Kidney (tissue), 22 donors: ENCODE data around the gene ESAM. TPM values are rescaled to one million over a fixed set of nuclear protein-coding genes. Genes with fewer than 3 reads are reported as not detected.

ENCODE experiments used
- DNase-seq, 5 donors: peaks; one replicate each; pipeline ENCODE4 v3.0.0-alpha.2; 2013 to 2020
- FAIRE-seq: peaks from 2 replicates; lab custom pipeline; 2012; peaks lifted over from hg19 to GRCh38; lab: Jason Lieb, UNC
- H3K27ac ChIP-seq, 2 donors: one replicate each; pipeline ENCODE4 v1.7.0; 2013; ENCODE audit warnings: low read depth in 2 of 2, low read length in 2 of 2, inconsistent platforms in 1 of 2
- H3K27me3 ChIP-seq: one replicate; pipeline ENCODE4 v1.7.1; 2013; ENCODE audit warnings: low read length, inconsistent platforms; ENCODE audit not compliant: control insufficient read depth, insufficient read depth
- H3K36me3 ChIP-seq, 3 donors: one replicate each; pipeline versions ENCODE4 v1.7.0 to v1.7.1; 2013; ENCODE audit warnings: low read length in 3 of 3, control low read depth in 1 of 3, inconsistent platforms in 1 of 3; ENCODE audit not compliant: insufficient read depth in 3 of 3, control insufficient read depth in 2 of 3
- H3K4me1 ChIP-seq, 3 donors: one replicate each; pipeline versions ENCODE4 v1.7.0 to v1.7.1; 2013; ENCODE audit warnings: low read length in 3 of 3, inconsistent platforms in 1 of 3, low read depth in 1 of 3; ENCODE audit not compliant: control insufficient read depth in 2 of 3, insufficient read depth in 2 of 3
- H3K4me3 ChIP-seq, 3 donors: one replicate each; pipeline versions ENCODE4 v1.7.0 to v1.8.1; 2013; ENCODE audit warnings: low read length in 3 of 3, control low read depth in 1 of 3, inconsistent platforms in 1 of 3
- H3K9ac ChIP-seq, 3 donors: one replicate each; pipeline versions ENCODE4 v1.7.0 to v1.7.1; 2013; ENCODE audit warnings: low read length in 3 of 3, control low read depth in 1 of 3, inconsistent platforms in 1 of 3
- H3K9me3 ChIP-seq, 3 donors: one replicate each; pipeline versions ENCODE4 v1.7.0 to v1.7.1; 2013; ENCODE audit warnings: low read length in 3 of 3, control low read depth in 1 of 3, inconsistent platforms in 1 of 3; ENCODE audit not compliant: control insufficient read depth in 2 of 3, insufficient read depth in 1 of 3
- intact Hi-C: fragments of 100-400 bp; cut with DNase I; formaldehyde crosslinking; loops from one replicate; pipeline ENCODE4 v1.11.1; 2022
- long read RNA-seq, 10 donors: library from polyadenylated mRNA in 1 of 10; unstranded in 1 of 10; transcript quantifications; one replicate each; pipeline ENCODE4 v2.0.0 and lab custom pipeline, GENCODE V29; 2021 to 2026
- polyA plus RNA-seq: library from polyadenylated mRNA; stranded (reverse); fragments of 350-450 nt; fragmentation: Illumina TruSeq; extraction: RNeasy Lipid Tissue Mini Kit (QIAGEN cat#74804); gene quantifications from one replicate; pipeline ENCODE4 v1.2.3, GENCODE V29; 2014; ENCODE audit warnings: low read depth, low replicate concordance; ENCODE audit not compliant: insufficient read depth
- total RNA-seq: library from RNA; stranded (reverse); fragmentation: NEBNext Ultra II Directional; extraction: Animal tissue kit (Norgen Biotek cat#: 25700); gene quantifications from one replicate; pipeline ENCODE4 v1.2.1, GENCODE V29; 2021
- TF ChIP-seq, protein P1 (sequence below): IDR thresholded peaks from 3 replicates; pipeline ENCODE4 v1.5.1; 2012; ENCODE audit warnings: mild to moderate bottlenecking, moderate library complexity, borderline replicate concordance; ENCODE audit not compliant: insufficient read depth; ENCODE audit errors: extremely low read depth
- donor health status: control.
- donor health status: control.
- donor health status: control.
- donor health status: control.
- donor health status: control.
- donor health status: DM: yes; HTN: yes; CAD: no.
- donor health status: Normal renal cell carcinoma (clear cell type).

Gene ESAM, protein sequence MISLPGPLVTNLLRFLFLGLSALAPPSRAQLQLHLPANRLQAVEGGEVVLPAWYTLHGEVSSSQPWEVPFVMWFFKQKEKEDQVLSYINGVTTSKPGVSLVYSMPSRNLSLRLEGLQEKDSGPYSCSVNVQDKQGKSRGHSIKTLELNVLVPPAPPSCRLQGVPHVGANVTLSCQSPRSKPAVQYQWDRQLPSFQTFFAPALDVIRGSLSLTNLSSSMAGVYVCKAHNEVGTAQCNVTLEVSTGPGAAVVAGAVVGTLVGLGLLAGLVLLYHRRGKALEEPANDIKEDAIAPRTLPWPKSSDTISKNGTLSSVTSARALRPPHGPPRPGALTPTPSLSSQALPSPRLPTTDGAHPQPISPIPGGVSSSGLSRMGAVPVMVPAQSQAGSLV
- total RNA-seq = 63.0 TPM
- 85.8 TPM for polyA plus RNA-seq
- long read RNA-seq, donor 1, transcript ESAM-201 (7 exons, 1,826 nt) = major isoform, 16 of 17 reads
- long read RNA-seq, donor 1, partial matches to known transcripts = 0 of 17 reads
- long read RNA-seq, donor 1, other reads (novel, unspliced or antisense) = 0 of 17 reads
- long read RNA-seq, donor 2, transcript ESAM-201 (7 exons, 1,826 nt) = major isoform, 13 of 36 reads
- long read RNA-seq, donor 2, partial matches to known transcripts = 17 of 36 reads
- long read RNA-seq, donor 2, other reads (novel, unspliced or antisense) = 0 of 36 reads
- long read RNA-seq, donor 3, transcript ESAM-201 (7 exons, 1,826 nt) = major isoform, 18 of 22 reads
- long read RNA-seq, donor 3, partial matches to known transcripts = 0 of 22 reads
- long read RNA-seq, donor 3, other reads (novel, unspliced or antisense) = 0 of 22 reads
- long read RNA-seq, donor 4, transcript ESAM-201 (7 exons, 1,826 nt) = major isoform, 5 of 12 reads
- long read RNA-seq, donor 4, partial matches to known transcripts = 6 of 12 reads
- long read RNA-seq, donor 4, other reads (novel, unspliced or antisense) = 0 of 12 reads
- long read RNA-seq, donor 5, partial matches to known transcripts = 0 of 3 reads
- long read RNA-seq, donor 5, other reads (novel, unspliced or antisense) = 0 of 3 reads
- long read RNA-seq, donor 6, transcript ESAM-201 (7 exons, 1,826 nt) = major isoform, 6 of 6 reads
- long read RNA-seq, donor 6, partial matches to known transcripts = 0 of 6 reads
- long read RNA-seq, donor 6, other reads (novel, unspliced or antisense) = 0 of 6 reads
- long read RNA-seq, donor 7, transcript ESAM-202 (7 exons, 1,833 nt) = minor isoform, 5 of 73 reads
- long read RNA-seq, donor 7, transcript ESAM-201 (7 exons, 1,826 nt) = major isoform, 33 of 73 reads
- long read RNA-seq, donor 7, partial matches to known transcripts = 12 of 73 reads
- long read RNA-seq, donor 7, other reads (novel, unspliced or antisense) = 22 of 73 reads
- long read RNA-seq, donor 8, transcript ESAM-201 (7 exons, 1,826 nt) = major isoform, 6 of 9 reads
- long read RNA-seq, donor 8, partial matches to known transcripts = 0 of 9 reads
- long read RNA-seq, donor 8, other reads (novel, unspliced or antisense) = 0 of 9 reads
- long read RNA-seq, donor 9, transcript ESAM-201 (7 exons, 1,826 nt) = major isoform, 10 of 13 reads
- long read RNA-seq, donor 9, partial matches to known transcripts = 0 of 13 reads
- long read RNA-seq, donor 9, other reads (novel, unspliced or antisense) = 0 of 13 reads
- long read RNA-seq, donor 10, transcript ESAM-201 (7 exons, 1,826 nt) = major isoform, 13 of 16 reads
- long read RNA-seq, donor 10, partial matches to known transcripts = 0 of 16 reads
- long read RNA-seq, donor 10, other reads (novel, unspliced or antisense) = 0 of 16 reads

DNA sequence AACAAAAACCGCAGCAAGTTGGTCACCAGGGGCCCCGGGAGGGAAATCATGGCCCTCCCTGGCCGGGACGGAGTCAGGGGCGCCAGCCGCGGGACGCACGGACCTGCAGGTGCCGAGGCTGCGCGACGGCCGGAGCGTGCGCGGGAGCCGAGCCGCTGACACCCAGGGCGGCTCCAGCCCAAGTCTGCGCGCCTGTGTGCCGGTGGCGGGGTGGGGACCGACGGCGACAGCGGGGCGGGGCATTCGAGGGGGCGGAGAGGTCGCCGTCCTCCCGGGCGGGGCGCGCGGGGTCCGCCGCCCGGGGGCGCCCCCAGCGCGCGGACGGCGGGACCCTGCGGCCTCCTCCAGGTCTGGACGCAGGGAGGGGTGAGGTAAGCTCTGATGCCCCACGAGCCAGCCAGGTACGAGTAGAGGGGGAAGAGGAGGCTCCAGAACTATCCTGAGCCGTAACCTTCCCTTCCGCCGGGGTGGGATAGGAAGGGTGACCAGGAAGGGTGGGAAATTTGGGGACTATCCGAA lies at the start of gene ESAM:
Gene ESAM (minus strand): TSS at position 186 of the 519 bp plus-strand sequence. CDS start 136 bp downstream, at position 50.
- peak within 1 kb of the TSS; percentile 8 to 76 (median 76) for H3K9ac ChIP-seq
- H3K27ac ChIP-seq = peak within 1 kb of the TSS; percentile 90 to 91
- peaks cover 6 to 25% (median 20%) of the 10 kb centered on the region in 3 donors for H3K4me1 ChIP-seq
- FAIRE-seq (no peak), DNase-seq (peak in 4 of 5 donors; percentile 28 to 86 (median 60))
- intact Hi-C loops = loop anchor here (5.0 kb wide), 1 partner anchor 90 kb away; the partner anchor contains the start of genes SIAE and SPA17
- peak within 1 kb of the TSS; percentile 48 to 72 (median 61) for H3K4me3 ChIP-seq
- H3K27me3 ChIP-seq = peaks cover 10% of the 10 kb centered on the region
- no peaks in the 10 kb centered on the region for H3K9me3 ChIP-seq
- TF ChIP-seq, protein P1, sequence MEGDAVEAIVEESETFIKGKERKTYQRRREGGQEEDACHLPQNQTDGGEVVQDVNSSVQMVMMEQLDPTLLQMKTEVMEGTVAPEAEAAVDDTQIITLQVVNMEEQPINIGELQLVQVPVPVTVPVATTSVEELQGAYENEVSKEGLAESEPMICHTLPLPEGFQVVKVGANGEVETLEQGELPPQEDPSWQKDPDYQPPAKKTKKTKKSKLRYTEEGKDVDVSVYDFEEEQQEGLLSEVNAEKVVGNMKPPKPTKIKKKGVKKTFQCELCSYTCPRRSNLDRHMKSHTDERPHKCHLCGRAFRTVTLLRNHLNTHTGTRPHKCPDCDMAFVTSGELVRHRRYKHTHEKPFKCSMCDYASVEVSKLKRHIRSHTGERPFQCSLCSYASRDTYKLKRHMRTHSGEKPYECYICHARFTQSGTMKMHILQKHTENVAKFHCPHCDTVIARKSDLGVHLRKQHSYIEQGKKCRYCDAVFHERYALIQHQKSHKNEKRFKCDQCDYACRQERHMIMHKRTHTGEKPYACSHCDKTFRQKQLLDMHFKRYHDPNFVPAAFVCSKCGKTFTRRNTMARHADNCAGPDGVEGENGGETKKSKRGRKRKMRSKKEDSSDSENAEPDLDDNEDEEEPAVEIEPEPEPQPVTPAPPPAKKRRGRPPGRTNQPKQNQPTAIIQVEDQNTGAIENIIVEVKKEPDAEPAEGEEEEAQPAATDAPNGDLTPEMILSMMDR = no peak
- H3K36me3 ChIP-seq = no peaks in the 10 kb centered on the region

DNA sequence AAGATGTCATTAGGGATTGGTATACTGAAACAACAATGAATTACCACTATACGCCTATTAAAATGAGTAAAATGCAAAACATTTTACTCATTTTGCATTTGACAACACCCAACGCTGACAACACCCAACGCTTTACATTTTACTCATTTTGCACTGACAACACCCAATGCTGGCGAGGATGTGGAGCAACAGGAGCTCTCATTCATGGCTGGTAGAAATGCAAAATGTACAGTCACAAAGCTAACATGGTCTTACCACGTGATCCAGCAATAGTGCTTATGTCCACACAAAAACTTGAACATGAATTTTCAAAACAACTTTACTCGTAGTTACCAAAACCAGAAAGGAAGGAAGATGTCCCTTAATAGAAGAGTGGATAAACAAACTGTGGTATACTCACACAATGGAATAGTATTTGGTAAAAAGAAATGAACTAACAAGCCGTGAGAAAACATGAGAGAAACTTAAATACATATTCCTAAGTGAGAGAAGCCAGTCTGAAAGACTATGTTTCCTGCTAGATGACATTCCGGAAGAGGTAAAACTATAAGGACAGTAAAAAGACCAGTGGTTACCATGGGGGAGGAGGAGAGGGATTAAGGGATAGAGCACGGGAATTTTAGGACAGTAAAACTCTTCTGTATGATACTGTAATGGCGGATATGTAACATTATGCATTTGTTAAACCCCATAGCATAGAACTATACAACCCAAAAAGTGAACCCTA lies 49.5 kb upstream of the ESAM start:
- TF ChIP-seq, protein P1 = no peak
- H3K27ac ChIP-seq = no peak overlapping the region
- H3K36me3 ChIP-seq = no peaks in the 10 kb centered on the region
- H3K9me3 ChIP-seq = no peaks in the 10 kb centered on the region
- no peak overlapping the region for H3K4me3 ChIP-seq
- DNase-seq (no peak), FAIRE-seq (no peak)
- intact Hi-C loops = no loop called here
- H3K9ac ChIP-seq = no peak overlapping the region
- no peaks in the 10 kb centered on the region for H3K4me1 ChIP-seq
- H3K27me3 ChIP-seq = no peaks in the 10 kb centered on the region
